SK-N-SH treated with all-trans-retinoic acid at 6 μM for 48 hours (cell line): ENCODE results near the gene DVL1.

Experiments
- ATAC-seq: fragments of 200-7000 bp; cut with Tn5 transposase; 3 replicates; pipeline ENCODE4 v1.9.1; 2020; ENCODE audit warnings: mild to moderate bottlenecking, moderate library complexity
- ARNTL ChIP-seq: fragments of 450-650 bp; formaldehyde crosslinking; IDR thresholded peaks from 2 replicates; pipeline ENCODE4 v1.5.0; 2020; ENCODE audit warnings: low read depth, mild to moderate bottlenecking, moderate library complexity, borderline replicate concordance
- BACH2 ChIP-seq: fragments of 250-450 bp; sonication (Bioruptor Pico); IDR thresholded peaks from 2 replicates; pipeline ENCODE4 v1.9.0; 2021; ENCODE audit warnings: mild to moderate bottlenecking, borderline replicate concordance
- CSDC2 ChIP-seq: fragments of 250-450 bp; sonication (Bioruptor Pico); IDR thresholded peaks from 2 replicates; pipeline ENCODE4 v1.5.0; 2020; ENCODE audit warnings: mild to moderate bottlenecking, moderate library complexity
- ESRRG ChIP-seq: fragments of 250-450 bp; sonication (Bioruptor Pico); IDR thresholded peaks from 2 replicates; pipeline ENCODE4 v1.6.1; 2021; ENCODE audit warnings: mild to moderate bottlenecking
- ISL1 ChIP-seq: fragments of 250-450 bp; sonication (Bioruptor Pico); IDR thresholded peaks from 2 replicates; pipeline ENCODE4 v2.1.2; 2022; ENCODE audit warnings: mild to moderate bottlenecking, moderate library complexity
- SNAI2 ChIP-seq: fragments of 250-450 bp; sonication (Bioruptor Pico); IDR thresholded peaks from 2 replicates; pipeline ENCODE4 v1.5.0; 2020; ENCODE audit warnings: mild to moderate bottlenecking, moderate library complexity
- TCF4 ChIP-seq: fragments of 250-450 bp; sonication (Bioruptor Pico); IDR thresholded peaks from 2 replicates; pipeline ENCODE4 v1.8.0; 2021; ENCODE audit warnings: mild to moderate bottlenecking, moderate library complexity, borderline replicate concordance
- ZC3H10 ChIP-seq: fragments of 250-450 bp; sonication (Bioruptor Pico); IDR thresholded peaks from 2 replicates; pipeline ENCODE4 v1.5.1; 2021; ENCODE audit warnings: mild to moderate bottlenecking, moderate library complexity
- ZFP3 ChIP-seq: fragments of 250-450 bp; sonication (Bioruptor Pico); IDR thresholded peaks from 2 replicates; pipeline ENCODE4 v1.5.0; 2020; ENCODE audit warnings: mild to moderate bottlenecking, moderate library complexity
- ZFP30 ChIP-seq: fragments of 450-650 bp; formaldehyde crosslinking; IDR thresholded peaks from 2 replicates; pipeline ENCODE4 v1.5.0; 2022; ENCODE audit warnings: mild to moderate bottlenecking, moderate library complexity
- ZNF70 ChIP-seq: fragments of 450-650 bp; formaldehyde crosslinking; IDR thresholded peaks from 2 replicates; pipeline ENCODE4 v1.5.0; 2020; ENCODE audit warnings: mild to moderate bottlenecking, moderate library complexity
- ZNF8 ChIP-seq: fragments of 450-650 bp; formaldehyde crosslinking; IDR thresholded peaks from 2 replicates; pipeline ENCODE4 v1.5.0; 2020; ENCODE audit warnings: mild to moderate bottlenecking, moderate library complexity
- TF ChIP-seq, protein P1 (sequence below): fragments of 250-450 bp; sonication (Bioruptor Pico); IDR thresholded peaks from 2 replicates; pipeline ENCODE4 v1.5.1; 2020; ENCODE audit warnings: low read depth, mild to moderate bottlenecking, moderate library complexity
- TF ChIP-seq, protein P2 (sequence below): fragments of 250-450 bp; sonication (Bioruptor Pico); IDR thresholded peaks from 2 replicates; pipeline ENCODE4 v1.8.0; 2021; ENCODE audit warnings: low read depth, mild to moderate bottlenecking, moderate library complexity, borderline replicate concordance
- TF ChIP-seq, protein P3 (sequence below): fragments of 250-450 bp; sonication (Bioruptor Pico); IDR thresholded peaks from 2 replicates; pipeline ENCODE4 v1.8.0; 2020; ENCODE audit warnings: mild to moderate bottlenecking, moderate library complexity, borderline replicate concordance
- TF ChIP-seq, protein P4 (sequence below): fragments of 250-450 bp; sonication (Bioruptor Pico); IDR thresholded peaks from 2 replicates; pipeline ENCODE4 v1.5.0; 2020; ENCODE audit warnings: mild to moderate bottlenecking, moderate library complexity
- TF ChIP-seq, protein P5 (sequence below): fragments of 250-450 bp; sonication (Bioruptor Pico); IDR thresholded peaks from 2 replicates; pipeline ENCODE4 v1.5.1; 2021; ENCODE audit warnings: mild to moderate bottlenecking, moderate library complexity

The DVL1 gene

DNA sequence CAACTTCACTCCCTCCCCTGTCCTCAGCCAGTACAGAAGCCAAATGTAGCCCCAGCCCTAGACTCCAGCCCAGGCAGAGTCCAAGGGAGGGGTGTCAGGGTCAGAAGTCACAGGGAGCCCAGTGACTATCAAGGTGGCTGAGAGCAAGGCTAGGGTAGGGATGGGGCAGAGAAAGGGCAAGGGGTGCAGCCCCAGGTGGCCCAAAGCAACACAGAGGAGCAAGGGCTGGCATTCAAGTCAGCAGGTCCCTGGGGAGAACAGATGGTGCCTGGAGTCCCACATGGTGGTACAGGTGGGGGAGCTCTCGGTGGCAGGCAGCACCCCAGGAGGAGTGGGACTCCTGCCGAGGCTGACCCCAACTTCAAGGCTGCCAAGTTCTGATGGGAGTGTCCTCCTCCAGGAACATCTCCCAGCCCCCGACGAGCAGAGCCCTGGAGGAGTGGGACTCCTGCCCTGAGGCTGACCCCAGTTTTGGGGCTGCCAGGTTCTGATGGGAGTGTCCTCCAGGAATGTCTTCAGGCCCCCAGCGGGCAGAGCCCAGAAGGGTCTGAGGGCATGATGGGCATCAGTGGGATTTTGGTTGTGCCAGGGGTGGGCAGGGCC is 3.7 kb upstream of the DVL1 start (continued):
- TF ChIP-seq, protein P1, sequence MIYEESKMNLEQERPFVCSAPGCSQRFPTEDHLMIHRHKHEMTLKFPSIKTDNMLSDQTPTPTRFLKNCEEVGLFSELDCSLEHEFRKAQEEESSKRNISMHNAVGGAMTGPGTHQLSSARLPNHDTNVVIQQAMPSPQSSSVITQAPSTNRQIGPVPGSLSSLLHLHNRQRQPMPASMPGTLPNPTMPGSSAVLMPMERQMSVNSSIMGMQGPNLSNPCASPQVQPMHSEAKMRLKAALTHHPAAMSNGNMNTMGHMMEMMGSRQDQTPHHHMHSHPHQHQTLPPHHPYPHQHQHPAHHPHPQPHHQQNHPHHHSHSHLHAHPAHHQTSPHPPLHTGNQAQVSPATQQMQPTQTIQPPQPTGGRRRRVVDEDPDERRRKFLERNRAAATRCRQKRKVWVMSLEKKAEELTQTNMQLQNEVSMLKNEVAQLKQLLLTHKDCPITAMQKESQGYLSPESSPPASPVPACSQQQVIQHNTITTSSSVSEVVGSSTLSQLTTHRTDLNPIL (CRISPR knock-in tag) = no peak
- TF ChIP-seq, protein P2, sequence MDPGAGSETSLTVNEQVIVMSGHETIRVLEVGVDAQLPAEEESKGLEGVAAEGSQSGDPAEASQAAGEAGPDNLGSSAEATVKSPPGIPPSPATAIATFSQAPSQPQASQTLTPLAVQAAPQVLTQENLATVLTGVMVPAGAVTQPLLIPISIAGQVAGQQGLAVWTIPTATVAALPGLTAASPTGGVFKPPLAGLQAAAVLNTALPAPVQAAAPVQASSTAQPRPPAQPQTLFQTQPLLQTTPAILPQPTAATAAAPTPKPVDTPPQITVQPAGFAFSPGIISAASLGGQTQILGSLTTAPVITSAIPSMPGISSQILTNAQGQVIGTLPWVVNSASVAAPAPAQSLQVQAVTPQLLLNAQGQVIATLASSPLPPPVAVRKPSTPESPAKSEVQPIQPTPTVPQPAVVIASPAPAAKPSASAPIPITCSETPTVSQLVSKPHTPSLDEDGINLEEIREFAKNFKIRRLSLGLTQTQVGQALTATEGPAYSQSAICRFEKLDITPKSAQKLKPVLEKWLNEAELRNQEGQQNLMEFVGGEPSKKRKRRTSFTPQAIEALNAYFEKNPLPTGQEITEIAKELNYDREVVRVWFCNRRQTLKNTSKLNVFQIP = no peak

DNA sequence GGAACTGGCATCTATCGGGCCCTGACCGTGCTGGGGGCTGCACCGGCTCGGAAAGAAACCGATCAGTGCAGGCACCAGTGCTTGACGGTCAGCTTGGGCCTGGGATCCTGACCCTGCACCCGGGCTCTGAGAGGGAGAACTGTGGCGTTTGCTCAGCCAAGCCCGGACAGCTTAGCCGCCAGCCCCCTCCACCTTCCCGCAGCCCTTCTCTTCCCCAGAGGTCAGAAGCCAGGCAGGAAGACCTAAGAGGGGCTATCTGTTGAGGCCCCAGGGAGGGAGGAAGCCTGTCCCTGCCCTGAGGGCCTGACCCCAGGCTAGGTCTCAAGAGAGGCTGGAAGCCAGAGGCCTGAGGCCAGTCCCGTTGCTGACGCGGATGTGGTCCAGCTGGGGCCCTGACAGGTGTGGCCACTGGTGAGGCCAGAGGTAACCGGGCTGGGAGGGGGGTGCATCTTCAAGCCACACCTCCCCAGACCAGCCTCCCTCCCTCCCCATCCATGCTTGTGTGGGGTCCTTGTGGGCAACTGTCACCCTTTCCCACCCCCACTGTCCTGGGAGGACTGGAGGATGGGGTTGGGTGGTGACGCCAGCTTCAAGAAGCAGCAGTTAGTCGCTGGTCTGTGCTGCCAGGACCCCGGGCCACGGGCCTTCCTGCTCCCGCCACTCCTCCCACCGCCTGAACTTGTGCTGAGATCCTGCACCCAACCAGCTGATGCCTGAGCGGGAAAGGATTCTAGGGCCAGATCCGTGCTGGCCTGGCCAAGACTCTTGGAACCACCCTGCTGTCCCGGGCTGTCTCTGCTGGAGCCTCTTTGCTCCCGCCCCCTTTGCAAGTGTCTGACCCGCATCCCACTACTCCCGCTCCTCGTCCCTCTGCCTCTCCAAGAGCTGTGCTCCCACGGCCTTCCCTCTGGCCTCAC is 2.6 kb upstream of the DVL1 start:
- ATAC-seq = no peak
- TF ChIP-seq ZNF8 = no peak
- TF ChIP-seq CSDC2 (CRISPR knock-in tag) = no peak

DNA sequence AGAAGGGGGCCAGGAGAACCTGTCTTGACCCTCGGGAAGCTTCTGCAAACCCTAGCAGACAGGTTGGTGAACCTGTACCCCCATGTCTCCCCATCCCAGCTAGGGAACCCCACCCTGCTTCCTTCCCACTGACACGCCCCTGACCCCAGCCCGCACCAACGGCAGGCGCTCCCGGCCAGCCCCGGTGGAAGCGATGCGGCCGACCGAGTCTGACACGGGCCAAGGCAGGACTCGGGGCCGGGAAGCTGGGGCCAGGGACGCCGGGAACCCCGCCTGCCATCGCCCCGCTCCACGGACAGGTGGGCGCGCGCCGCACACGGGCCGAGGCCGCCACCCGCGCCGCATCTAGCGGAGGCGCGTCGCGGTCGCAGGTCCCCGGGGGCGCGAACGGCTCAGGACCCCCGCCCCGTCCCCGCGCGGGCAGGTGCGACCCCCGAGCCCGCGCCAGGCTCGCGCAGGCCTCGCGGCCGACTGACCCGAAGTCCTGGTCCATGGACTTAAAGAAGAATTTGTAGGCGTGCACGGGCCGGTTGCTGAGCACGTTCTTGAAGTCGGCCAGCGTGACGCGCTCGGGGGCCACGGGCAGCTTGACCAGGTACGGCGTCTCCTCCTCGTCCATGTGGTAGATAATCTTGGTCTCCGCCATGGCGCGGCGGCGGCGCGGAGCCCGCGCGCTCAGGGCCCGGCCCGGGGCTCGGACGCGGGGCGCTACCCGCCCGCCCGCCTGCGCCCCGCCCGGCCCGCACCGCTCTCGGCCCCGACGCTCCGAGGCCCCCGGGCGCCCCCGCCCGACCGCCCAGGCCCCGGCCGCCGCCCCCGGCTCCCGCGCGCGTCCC is 580 bp downstream of the DVL1 start:
- 0 out of 3 replicates have a peak, but pooled peaks have one; percentile 2 for ATAC-seq
- TF ChIP-seq ZC3H10 (CRISPR knock-in tag) (no peak), ZNF8 (no peak), ZFP3 (CRISPR knock-in tag) (no peak), SNAI2 (no peak), ARNTL (CRISPR knock-in tag) (no peak), ZFP30 (CRISPR knock-in tag) (no peak), ISL1 (CRISPR knock-in tag) (no peak), ESRRG (CRISPR knock-in tag) (no peak), ZNF70 (CRISPR knock-in tag) (no peak), BACH2 (CRISPR knock-in tag) (no peak), TCF4 (no peak)
- TF ChIP-seq, protein P3, sequence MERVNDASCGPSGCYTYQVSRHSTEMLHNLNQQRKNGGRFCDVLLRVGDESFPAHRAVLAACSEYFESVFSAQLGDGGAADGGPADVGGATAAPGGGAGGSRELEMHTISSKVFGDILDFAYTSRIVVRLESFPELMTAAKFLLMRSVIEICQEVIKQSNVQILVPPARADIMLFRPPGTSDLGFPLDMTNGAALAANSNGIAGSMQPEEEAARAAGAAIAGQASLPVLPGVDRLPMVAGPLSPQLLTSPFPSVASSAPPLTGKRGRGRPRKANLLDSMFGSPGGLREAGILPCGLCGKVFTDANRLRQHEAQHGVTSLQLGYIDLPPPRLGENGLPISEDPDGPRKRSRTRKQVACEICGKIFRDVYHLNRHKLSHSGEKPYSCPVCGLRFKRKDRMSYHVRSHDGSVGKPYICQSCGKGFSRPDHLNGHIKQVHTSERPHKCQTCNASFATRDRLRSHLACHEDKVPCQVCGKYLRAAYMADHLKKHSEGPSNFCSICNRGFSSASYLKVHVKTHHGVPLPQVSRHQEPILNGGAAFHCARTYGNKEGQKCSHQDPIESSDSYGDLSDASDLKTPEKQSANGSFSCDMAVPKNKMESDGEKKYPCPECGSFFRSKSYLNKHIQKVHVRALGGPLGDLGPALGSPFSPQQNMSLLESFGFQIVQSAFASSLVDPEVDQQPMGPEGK (CRISPR knock-in tag) = no peak
- TF ChIP-seq, protein P2 = no peak
- TF ChIP-seq, protein P4, sequence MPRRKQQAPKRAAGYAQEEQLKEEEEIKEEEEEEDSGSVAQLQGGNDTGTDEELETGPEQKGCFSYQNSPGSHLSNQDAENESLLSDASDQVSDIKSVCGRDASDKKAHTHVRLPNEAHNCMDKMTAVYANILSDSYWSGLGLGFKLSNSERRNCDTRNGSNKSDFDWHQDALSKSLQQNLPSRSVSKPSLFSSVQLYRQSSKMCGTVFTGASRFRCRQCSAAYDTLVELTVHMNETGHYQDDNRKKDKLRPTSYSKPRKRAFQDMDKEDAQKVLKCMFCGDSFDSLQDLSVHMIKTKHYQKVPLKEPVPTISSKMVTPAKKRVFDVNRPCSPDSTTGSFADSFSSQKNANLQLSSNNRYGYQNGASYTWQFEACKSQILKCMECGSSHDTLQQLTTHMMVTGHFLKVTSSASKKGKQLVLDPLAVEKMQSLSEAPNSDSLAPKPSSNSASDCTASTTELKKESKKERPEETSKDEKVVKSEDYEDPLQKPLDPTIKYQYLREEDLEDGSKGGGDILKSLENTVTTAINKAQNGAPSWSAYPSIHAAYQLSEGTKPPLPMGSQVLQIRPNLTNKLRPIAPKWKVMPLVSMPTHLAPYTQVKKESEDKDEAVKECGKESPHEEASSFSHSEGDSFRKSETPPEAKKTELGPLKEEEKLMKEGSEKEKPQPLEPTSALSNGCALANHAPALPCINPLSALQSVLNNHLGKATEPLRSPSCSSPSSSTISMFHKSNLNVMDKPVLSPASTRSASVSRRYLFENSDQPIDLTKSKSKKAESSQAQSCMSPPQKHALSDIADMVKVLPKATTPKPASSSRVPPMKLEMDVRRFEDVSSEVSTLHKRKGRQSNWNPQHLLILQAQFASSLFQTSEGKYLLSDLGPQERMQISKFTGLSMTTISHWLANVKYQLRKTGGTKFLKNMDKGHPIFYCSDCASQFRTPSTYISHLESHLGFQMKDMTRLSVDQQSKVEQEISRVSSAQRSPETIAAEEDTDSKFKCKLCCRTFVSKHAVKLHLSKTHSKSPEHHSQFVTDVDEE (CRISPR knock-in tag) = no peak
- TF ChIP-seq, protein P1 (CRISPR knock-in tag) = no peak
- TF ChIP-seq, protein P5, sequence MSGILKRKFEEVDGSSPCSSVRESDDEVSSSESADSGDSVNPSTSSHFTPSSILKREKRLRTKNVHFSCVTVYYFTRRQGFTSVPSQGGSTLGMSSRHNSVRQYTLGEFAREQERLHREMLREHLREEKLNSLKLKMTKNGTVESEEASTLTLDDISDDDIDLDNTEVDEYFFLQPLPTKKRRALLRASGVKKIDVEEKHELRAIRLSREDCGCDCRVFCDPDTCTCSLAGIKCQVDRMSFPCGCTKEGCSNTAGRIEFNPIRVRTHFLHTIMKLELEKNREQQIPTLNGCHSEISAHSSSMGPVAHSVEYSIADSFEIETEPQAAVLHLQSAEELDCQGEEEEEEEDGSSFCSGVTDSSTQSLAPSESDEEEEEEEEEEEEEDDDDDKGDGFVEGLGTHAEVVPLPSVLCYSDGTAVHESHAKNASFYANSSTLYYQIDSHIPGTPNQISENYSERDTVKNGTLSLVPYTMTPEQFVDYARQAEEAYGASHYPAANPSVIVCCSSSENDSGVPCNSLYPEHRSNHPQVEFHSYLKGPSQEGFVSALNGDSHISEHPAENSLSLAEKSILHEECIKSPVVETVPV (CRISPR knock-in tag) = no peak
